Measurements from ENCODE around the gene ACAP3.

The ACAP3 gene

DNA sequence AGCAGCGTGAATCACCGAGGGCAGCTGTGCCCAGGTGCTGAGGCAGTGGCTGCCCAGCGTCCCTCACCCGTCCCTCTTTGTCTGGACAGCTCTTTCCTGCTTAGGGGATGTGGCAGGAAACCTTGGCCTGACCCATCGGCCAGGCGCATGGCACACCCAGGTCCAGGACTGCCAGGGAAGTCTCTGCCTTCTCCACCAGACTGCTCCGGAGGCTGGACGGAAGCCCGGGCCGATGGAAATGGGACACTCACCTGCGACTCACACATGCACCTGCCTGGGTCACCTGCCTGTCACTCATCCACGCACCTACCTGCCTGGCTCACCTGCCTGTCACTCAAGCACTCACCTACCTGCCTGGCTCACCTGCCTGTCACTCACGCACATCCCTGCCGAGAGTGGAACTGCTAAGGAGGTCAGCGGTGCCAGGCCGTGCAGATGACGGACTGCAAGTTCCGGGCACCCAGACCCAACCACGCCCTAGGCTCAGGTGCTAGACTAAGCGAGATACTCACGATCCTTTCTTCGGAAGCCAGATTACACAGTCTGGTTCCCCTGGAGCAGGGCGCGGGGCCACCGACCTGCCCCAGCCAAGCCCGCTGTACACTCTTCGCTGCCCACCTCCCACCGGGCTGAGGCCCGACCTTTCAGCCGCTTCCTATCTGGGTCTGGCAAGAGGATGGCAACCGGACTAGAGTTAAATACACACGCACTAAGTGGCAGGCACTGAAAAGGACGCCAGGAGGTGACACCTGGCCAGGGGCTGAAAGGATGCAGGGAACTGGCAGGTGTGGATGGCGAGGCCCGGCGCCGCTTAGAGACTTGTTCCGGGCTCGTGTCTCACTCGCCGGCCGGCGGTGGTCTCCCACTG, 35.2 kb downstream of the ACAP3 start:
- DNase-seq (ENCODE audit: extremely low read depth in 1 of 2, low read depth in 1 of 2) = no peak

DNA sequence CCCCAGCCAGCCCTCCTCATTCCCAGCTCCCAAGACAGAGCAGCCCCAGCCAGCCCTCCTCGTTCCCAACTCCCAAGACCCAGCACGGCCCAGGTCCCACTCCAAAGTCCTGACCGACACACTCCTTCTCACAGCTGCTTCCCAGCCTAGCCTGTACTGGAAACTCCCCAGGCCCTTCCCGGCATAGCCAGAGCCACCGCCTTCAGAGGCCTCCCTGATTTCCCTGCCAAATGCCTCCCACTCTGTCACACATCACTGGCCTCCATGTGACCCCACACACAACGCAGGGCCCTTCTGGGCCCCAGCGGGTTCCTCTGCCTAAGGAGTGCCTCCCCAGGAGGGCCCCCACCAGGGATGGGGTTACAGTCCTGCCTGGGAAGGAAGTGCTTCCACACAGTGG, 36.9 kb downstream of the ACAP3 start:
- DNase-seq (ENCODE audit: extremely low read depth in 1 of 2, low read depth in 1 of 2) = no peak

DNA sequence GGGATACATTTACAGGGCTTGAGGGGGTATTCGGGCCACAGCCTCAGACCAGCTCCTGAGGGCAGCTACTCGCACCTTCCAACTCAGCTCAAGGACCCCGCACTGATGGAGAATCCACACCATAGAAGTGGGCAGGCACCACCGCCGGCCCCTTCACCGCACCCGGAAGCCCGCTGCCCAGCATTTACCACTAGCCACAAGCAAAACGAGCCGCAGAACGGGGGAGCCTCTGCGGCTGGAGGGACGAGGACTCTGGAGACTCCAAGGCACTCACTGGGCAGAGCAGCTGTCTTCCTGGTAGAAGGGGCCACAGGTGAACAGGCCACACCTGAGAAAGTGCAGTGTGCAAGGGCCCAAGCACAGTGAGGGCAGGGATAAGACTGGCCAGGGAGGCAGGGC, 39.4 kb downstream of the ACAP3 start:
- no peak for DNase-seq (ENCODE audit: extremely low read depth in 1 of 2, low read depth in 1 of 2)

DNA sequence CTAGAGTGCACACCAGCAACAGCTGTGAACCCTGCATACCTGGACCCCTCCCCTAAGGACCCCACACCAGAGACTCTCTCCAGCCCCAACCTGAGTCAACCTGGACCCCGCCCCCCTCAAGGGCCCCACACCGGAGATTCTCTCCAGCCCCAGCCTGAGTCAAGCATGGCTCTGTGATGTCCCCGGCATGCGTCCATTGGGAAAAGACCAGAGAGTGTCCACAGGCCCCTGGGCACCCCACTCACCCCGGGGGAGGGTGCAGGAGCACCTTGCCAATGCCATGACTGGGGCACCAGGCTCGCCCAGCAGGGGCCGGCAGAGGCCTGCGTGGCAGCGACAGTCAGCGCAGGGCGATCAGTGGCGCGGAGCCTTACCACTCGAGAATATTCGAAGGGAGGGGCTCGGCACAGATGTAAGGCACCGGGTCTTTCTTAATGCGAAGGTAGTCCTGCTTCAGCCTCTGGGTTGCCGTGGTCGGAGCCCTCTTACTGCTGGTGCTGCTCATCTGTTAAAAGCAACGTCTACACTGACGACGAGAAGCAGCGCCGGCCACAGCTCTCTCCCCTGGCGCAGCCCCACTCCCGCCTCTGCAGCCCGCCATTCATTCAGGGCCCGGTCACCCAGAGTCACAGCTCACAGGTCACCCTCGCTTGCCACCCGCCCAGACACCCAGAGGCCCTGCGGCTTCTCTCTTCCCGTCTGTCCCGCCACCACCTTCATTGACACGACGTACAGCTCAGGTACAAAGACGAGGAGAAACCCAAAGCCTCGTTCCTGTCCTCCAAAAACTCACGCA, 40.0 kb downstream of the ACAP3 start:
- DNase-seq (ENCODE audit: extremely low read depth in 1 of 2, low read depth in 1 of 2) = no peak

DNA sequence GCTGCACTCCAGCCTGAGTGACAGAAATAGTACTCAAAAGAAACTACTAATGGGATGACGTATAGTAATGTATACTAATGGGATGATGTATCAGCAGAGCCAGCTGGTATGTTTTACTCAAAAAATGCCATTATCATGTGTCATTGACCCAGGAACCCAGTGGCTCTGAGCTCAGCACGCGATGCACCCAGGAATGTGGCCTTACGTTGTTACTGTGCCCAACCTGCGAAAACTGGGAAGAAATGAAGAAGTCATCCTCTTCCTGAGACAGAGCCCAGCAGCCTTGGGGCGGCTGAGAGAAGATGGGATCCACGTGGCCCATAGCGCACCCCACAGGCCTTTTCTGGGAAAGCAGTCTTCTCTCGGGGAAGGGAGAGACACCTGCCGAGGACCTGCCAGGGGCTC, 42.9 kb downstream of the ACAP3 start:
- DNase-seq (ENCODE audit: extremely low read depth in 1 of 2, low read depth in 1 of 2) = no peak

DNA sequence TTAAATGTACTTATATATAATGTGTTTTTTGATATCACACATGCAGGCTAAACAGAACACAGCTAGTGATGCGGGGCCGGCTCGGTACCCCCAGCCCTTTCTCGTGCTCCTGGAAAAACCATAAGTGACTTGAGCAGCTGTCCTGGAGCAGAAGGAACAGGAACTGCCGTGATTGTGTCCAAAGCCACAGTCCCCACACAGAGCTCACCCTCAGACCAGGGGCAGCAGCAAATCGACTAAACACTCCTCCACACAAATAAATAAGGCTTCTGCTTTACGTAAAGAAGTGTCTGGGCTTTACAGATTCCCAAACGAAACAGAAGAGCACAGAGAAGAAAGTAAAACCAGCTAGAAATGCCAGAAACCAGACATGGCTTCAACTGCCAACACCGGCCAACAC, 43.7 kb downstream of the ACAP3 start:
- DNase-seq (ENCODE audit: extremely low read depth in 1 of 2, low read depth in 1 of 2) = no peak

DNA sequence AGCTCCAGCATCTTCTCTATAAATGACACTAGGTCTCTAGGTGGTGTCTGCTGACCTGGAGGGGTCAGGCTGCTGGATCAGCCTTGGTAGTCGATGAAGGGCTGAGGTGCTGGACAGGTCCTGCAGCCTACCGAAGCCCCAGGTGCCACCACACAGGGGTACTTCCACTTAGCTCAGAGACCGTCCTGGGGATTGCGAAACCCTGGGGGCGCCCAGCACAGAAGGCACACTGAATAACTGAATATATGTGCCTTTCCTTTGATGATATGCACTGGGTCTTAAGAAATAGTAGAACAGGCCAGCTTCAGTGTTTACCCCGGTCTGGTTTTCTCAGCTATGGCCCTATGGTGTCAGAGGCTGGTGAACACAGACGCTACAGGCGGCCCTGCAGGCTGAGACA, 45.0 kb downstream of the ACAP3 start:
- no peak for DNase-seq (ENCODE audit: extremely low read depth in 1 of 2, low read depth in 1 of 2)

DNA sequence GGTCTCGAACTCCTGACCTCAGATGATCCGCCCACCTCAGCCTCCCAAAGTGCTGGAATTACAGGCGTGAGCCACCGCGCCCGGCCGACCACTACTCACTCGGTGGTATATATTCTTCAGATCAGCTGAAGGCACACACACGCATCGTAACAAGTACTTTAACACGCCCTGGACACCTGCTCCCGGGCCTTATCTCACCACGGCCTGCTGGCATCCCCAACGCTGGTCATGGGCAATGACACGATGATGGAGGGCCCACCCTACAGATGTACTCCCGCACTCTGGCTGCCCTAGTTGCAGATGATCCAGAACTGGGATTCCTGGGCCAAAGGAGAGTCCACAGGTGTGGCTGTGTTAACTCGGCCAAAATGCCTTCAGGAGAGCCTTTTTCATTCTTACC, 45.7 kb downstream of the ACAP3 start:
- DNase-seq (ENCODE audit: extremely low read depth in 1 of 2, low read depth in 1 of 2) = no peak

DNA sequence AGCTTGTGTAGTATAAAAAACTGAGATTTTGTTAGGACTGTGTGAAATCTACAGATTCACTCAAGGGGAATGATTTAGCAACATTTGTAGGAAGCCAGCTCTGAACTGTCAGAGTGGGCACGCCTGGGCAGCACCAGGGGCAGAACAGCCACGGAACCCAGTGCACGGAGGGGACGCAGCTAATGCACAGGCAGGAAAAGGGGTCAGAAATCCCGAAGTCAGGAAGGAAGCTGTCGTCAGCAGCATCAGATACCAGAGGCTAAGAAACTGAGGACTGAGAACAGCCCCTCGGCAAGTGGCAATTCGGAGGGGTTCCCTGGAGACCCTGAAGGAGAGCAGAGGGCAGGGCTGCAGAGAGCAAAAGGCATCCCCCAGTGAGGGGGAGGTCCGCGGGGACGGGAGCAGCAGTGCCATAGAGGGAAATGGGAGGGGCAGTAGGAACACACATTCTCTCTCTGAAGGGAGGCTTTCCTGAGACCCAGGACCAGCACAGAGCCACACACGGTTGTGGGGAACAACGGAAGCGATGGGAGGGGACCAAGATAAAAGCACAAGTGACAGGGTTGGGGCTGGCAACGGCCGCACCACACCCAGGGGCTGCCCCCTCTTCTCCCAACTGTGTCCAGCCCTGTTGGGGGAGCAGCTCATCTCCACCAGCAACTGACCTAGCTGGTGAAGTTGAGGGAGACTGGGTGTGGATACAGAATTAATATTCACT, 46.7 kb downstream of the ACAP3 start:
- DNase-seq (ENCODE audit: extremely low read depth in 1 of 2, low read depth in 1 of 2) = no peak

DNA sequence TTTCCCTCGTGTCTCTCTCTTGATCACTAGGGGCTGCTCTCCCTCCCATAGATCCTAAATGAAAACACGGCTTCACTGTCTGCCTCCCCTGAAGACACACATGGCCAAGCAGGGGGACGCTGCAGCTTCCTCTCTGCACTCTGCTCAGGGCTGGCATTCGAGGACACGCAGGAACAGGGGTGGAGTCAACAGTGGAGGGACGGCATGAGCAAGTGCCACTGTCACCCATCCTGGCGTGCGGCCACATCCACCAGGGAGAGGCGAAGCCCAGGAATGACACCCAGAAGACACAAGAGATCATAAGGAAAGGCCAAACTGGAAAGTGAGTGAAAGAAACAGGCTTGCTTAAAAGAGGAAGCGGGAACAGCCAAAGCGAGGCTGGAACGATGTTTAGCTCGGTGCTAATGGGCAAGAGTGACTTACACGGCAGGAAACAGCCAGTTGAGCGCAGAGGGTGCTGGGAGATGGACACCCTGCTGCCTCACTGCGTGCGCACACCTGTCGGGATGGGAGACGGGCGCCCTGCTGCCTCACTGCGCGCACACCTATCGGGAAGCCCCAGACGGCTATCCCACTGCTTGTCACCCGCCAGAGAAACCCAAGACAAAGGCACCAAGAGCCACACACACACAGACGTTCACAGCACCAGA, 47.7 kb downstream of the ACAP3 start:
- no peak for DNase-seq (ENCODE audit: extremely low read depth in 1 of 2, low read depth in 1 of 2)

DNA sequence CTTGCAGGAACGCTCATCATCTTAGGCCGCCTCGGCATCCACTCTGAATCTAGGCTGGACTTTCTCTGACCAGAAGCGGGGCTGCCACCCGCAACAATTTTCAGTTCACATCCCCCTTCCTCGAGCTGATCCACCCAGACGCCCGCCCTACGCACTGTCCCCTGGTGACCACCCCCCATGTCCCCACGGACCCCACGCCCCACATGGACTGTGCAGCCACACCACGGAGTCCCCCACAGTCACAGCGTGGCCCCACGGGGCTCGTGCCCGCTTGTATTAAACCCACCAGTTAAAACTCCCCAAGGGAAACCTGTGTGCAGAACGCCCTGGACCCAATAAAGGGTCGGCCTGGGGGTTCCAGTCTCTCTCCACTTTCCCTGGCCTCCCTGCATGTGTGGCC, 48.2 kb downstream of the ACAP3 start:
- no peak for DNase-seq (ENCODE audit: extremely low read depth in 1 of 2, low read depth in 1 of 2)

DNA sequence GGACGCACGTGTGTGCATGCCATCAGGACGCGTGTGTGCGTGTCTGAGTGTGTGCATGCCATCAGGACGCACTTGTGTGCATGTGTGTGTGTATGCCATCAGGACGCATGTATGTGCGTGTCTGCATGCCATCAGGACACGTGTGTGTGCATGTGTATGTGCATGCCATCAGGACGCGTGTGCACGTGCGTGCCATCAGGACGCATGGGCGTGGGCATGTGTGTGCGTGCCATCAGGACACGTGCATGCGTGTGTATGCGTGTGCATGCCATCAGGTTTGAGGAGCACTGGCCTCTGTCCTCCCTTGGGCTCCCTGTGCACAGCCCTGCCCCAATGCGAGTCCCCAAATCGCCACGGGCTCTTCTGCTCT, 48.6 kb downstream of the ACAP3 start:
- no peak for DNase-seq (ENCODE audit: extremely low read depth in 1 of 2, low read depth in 1 of 2)

DNA sequence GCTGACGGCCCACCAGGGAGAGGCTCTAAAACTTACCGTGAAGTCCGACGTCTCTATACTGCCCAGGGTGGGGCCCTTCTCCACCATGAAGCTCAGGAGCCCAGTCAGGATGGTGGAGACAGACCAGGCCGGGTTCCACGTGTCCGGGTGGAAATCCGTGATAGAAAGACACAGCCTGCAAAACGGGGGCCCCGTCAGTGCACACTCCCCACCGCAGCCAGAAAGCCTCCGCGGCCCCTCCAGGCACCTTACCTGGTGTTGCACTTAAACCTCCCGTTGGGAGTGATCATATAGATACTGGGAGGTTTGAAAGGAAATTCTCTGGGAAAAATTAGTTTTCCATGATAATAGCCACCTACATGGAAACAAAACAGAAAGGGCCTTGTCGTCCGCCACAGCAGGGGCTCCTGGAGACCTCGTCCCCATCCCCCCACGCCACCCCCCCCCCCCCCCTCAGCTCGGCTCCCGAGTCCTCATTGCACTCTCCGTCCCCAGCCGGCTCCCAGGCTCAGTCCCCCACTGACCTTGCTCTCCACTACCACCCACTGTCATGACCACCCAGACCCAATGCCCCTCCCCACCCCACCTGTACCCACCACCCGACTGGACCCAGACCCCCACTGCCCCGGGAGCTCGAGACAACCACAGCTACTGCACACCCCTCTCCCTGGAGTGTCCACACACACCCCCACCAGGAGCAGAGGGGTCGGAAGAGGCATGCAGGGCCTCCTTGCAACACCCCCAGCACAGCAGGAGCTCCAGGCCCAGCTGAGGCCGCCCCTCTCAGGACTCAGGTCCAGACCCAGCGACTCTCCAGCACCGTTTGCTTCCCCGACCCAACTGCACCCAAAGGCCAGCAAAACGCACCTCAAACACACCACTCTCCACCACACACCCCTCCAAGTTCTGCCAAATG, 50.5 kb downstream of the ACAP3 start:
- DNase-seq (ENCODE audit: extremely low read depth in 1 of 2, low read depth in 1 of 2) = no peak

DNA sequence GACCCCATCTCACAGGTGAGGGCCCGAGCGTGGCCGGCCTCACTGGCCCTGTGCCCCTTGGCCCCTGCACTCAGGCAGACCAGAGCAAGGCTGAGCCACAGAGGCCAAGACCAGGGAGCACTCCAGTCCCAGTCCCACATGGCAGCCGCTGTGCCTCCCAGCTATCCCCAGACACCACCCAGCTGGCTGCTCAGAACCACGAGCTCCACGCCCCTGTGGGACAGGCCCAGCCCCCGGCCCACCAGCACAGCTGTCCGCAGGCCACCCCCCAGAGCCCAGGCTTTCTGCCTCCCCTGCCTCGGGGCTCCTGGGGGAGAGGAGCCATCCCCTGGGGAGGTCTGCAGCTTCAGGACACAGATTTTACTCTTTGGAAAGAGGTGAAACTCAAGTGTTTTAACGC, 52.1 kb downstream of the ACAP3 start:
- no peak for DNase-seq (ENCODE audit: extremely low read depth in 1 of 2, low read depth in 1 of 2)

DNA sequence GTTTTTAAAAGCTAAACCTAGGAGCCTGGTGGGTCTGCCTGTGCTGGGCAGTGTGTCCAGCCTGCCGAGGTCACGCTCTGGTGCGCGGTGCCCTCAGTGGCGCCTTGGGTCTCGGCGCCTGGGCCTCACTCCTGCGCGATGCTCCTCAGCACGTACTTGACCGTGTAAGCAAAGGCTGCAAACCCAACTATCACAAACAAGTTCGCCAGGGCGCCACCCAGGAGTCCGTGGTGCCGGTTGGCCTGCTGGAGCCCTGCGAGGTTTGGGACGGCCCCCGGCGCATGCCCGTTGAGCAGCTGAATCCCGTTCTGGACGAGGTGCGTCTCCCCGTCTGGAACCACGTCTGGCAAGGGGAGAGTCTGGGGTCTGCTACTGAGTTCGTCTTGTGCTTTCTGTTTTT, 52.7 kb downstream of the ACAP3 start:
- DNase-seq (ENCODE audit: extremely low read depth in 1 of 2, low read depth in 1 of 2) = no peak

DNA sequence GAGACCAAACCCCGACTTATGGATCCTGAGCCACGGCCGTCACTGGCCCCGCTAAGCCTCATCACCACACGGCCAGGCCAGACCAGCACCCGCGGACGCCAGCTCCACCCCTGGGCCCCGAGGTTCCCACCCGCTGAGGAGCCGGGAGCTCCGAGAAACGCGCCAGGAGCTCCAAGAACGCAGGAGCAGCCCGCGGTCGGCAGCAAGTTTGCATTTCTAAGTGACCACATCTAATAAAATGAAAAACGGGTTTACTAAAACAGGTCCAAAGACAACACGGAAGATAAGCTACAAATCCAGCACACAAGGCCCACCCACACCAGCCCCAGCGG, 53.1 kb downstream of the ACAP3 start:
- no peak for DNase-seq (ENCODE audit: extremely low read depth in 1 of 2, low read depth in 1 of 2)

DNA sequence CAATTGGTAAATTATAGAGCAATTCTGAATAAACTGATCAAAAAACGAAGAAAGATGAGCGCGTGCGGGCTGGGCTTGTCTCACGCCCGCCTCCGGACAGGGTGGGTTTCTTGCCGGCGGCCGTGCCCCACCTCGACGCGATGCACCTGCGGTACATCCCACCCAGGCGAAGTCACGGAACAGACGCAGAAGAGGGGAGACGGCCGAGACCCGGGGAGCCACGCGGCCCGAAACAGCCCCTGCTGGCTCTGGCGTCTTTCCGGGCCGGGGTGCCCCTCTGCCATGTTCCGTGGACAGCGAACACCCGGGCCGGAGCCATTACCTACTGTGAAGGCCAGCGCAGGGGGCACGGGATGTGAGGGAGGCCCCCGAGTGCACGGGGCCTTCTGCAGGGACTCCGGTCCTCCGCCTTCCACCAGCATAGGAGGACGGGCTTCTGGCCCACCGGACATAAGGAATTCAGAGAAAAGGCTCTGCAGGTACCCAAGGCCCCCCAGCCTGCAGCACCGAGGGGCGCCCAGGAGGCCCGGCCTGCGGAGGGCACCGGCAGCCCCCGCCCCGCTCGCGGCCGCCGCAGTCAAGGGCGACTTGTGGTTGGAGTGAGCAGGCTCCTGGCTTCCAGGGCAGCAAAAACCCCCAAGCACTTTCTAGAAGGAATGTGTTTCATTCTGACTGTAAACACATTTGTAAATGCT, 53.6 kb downstream of the ACAP3 start:
- no peak for DNase-seq (ENCODE audit: extremely low read depth in 1 of 2, low read depth in 1 of 2)

DNA sequence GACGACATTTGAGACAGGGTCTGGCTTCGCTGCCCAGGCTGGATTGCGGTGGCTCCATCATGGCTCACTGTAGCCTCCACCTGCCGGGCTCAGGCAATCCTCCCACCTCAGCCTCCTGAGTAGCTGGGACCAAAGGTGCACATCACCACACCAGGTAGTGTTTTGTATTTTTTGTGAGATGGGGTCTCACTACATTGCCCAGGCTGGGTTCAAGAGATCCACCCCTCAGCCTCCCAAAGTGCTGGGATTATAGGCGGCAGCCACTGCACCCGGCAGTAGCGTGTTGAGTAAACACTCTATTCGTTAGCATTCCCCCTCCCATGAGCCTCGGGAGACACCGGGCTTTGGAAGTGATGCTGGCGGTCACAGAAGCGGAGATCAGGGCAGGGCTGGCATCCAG, 54.4 kb downstream of the ACAP3 start:
- DNase-seq (ENCODE audit: extremely low read depth in 1 of 2, low read depth in 1 of 2) = no peak

DNA sequence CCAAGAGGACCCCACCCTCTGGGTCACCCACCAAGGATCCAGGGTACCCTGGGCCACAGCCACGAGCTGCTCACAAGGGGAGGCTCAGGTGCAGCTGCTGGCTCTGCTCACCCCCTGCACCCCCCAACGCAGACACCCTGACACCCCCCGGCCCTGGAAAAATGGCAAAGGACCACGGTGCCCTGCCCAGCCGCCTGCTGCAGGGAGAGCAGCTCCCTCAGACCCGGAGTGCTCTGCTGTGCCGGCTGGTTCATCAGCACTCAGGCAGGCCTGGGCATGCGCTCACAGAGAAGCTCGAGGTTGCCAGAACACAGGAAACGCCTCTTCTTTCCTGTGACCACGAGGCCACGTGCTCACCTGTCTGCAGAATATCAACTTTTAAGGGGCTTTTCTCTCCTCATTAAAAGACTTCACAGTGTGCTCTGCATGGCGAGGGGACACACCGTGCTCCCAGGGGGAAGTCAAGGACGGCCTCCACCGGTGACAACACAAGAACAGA, 56.9 kb downstream of the ACAP3 start:
- DNase-seq (ENCODE audit: extremely low read depth in 1 of 2, low read depth in 1 of 2) = peak; percentile 33 to 57

Data from activated CD8-positive, alpha-beta memory T cell treated with anti-CD3 and anti-CD28 coated beads for 1 hour (primary cell).